ENCODE results near the gene LAMP1. TPM values are rescaled to one million over a fixed set of nuclear protein-coding genes. Genes with fewer than 3 reads are reported as not detected.

The LAMP1 gene
- total RNA-seq, 1 experiment from 2014 or later: 29.7 TPM

DNA sequence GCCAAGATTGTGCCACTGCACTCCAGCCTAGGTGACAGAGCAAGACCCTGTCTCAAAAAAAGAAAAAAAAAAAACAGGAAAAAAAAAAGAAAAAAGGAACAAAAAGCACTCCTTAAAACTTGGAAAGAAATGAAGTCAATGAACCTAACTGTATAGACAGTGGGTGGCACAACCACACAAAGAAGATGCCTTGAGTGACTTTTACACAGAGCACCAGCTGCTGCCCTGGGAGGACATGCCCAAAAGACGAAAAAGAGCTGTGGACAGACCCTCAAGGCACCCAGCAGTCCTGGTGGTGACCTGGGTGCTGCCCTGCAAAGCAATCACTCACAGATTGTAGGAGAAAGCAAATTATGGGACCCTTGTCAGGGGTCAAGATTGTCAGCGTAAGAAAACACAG, 5.9 kb upstream of the LAMP1 start:
- no peak overlapping the region for H2AFZ ChIP-seq (ENCODE audit: low read length)
- no peak overlapping the region for H3K9ac ChIP-seq (ENCODE audit: low read length)
- peaks cover 20% of the 10 kb centered on the region for H3K4me1 ChIP-seq (ENCODE audit: low read length)
- no peaks in the 10 kb centered on the region for H3K27me3 ChIP-seq (ENCODE audit: low read length)
- no peaks in the 10 kb centered on the region for H3K79me2 ChIP-seq (ENCODE audit: low read length)
- no peak overlapping the region for H3K4me3 ChIP-seq (ENCODE audit: low read length)
- H3K36me3 ChIP-seq (ENCODE audit: insufficient read depth, low read length): no peaks in the 10 kb centered on the region
- H3K9me3 ChIP-seq (ENCODE audit: low read length): no peaks in the 10 kb centered on the region
- no peak for DNase-seq
- H3K27ac ChIP-seq (ENCODE audit: low read length): no peak overlapping the region
- no peak overlapping the region for H3K4me2 ChIP-seq (ENCODE audit: low read depth, low read length, poor library complexity, severe bottlenecking)
- H4K20me1 ChIP-seq (ENCODE audit: insufficient read depth, low read depth, low read length): no peaks in the 10 kb centered on the region
- no peaks in the 10 kb centered on the region for H3K9me2 ChIP-seq (replicated peaks; ENCODE audit: insufficient read depth, low read length)

DNA sequence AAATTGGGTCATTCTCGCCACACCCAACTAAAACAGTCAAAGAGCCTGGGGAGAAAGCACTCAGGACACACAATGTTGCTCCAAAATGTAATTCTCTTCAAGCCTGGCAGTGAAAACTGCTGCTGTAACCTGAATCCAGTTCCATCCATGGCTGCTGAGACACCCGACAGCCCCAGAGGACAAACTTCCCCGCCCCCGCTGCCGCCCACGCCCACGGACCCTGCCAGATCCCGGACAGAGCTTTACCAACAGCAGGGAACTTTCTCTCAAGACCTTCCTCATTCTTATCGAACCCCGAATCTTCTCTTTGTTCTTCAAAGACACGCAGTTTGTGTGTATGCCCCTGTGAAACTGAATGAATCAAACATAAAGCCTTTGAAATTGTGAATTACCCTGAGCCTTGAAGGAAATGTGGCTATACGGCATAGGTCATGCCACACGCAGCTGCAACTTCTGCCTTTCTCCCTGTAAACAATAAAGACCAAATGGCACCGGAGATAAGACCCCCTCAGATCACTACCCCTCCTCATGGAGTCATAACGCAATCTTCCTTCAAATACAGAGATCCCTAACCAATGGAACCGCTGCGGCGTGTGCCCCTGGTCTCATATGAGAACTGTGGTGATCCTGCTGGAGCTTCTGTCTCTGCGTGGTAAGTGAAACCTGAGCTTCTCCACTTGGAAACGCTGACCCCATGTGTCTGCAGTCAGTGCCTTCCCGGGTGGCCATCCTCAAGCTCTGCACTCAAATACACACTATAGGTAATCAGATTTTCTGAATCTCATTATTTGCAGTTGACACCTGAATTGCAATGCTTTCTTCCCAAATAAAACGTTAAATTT, 4.8 kb upstream of the LAMP1 start:
- H3K9me3 ChIP-seq (ENCODE audit: low read length): no peaks in the 10 kb centered on the region
- H3K27me3 ChIP-seq (ENCODE audit: low read length): no peaks in the 10 kb centered on the region
- H3K36me3 ChIP-seq (ENCODE audit: insufficient read depth, low read length): no peaks in the 10 kb centered on the region
- H3K27ac ChIP-seq (ENCODE audit: low read length): no peak overlapping the region
- H3K4me1 ChIP-seq (ENCODE audit: low read length): peaks cover 27% of the 10 kb centered on the region
- peak overlapping the region; percentile 47 for H3K4me2 ChIP-seq (ENCODE audit: low read depth, low read length, poor library complexity, severe bottlenecking)
- no peak for DNase-seq
- H3K4me3 ChIP-seq (ENCODE audit: low read length): no peak overlapping the region
- peak overlapping the region; percentile 91; the same call in 1 of the 2 replicates for H2AFZ ChIP-seq (ENCODE audit: low read length)
- H3K9ac ChIP-seq (ENCODE audit: low read length): peak overlapping the region; percentile 47
- no peaks in the 10 kb centered on the region for H4K20me1 ChIP-seq (ENCODE audit: insufficient read depth, low read depth, low read length)
- no peaks in the 10 kb centered on the region for H3K79me2 ChIP-seq (ENCODE audit: low read length)
- no peaks in the 10 kb centered on the region for H3K9me2 ChIP-seq (replicated peaks; ENCODE audit: insufficient read depth, low read length)

DNA sequence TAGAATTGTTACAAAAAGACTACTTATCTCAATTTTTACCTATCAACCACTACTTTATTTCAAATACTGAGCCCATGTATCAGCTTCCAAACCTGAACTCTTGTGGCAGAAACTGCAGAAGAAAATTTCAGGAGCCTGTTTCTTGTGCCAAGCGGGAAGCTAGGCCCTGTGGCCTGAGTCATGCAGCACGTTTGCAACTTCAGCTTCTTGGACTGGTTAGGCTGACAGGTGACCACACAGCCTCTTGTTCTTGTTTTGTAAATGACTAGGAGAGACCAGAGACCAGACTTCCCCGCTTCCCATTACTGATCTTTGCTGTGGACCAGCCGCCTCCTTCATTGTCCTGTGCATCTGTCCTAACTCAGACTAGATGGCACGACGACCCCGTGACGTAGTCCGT, 3.4 kb upstream of the LAMP1 start:
- H3K9me2 ChIP-seq (replicated peaks; ENCODE audit: insufficient read depth, low read length): no peaks in the 10 kb centered on the region
- H3K9me3 ChIP-seq (ENCODE audit: low read length): no peaks in the 10 kb centered on the region
- no peak overlapping the region for H3K4me2 ChIP-seq (ENCODE audit: low read depth, low read length, poor library complexity, severe bottlenecking)
- peaks cover 13% of the 10 kb centered on the region for H3K79me2 ChIP-seq (ENCODE audit: low read length)
- H3K27me3 ChIP-seq (ENCODE audit: low read length): no peaks in the 10 kb centered on the region
- peaks cover 36% of the 10 kb centered on the region for H3K4me1 ChIP-seq (ENCODE audit: low read length)
- H3K9ac ChIP-seq (ENCODE audit: low read length): no peak overlapping the region
- H3K27ac ChIP-seq (ENCODE audit: low read length): no peak overlapping the region
- no peaks in the 10 kb centered on the region for H3K36me3 ChIP-seq (ENCODE audit: insufficient read depth, low read length)
- H4K20me1 ChIP-seq (ENCODE audit: insufficient read depth, low read depth, low read length): peaks cover 7% of the 10 kb centered on the region
- no peak for DNase-seq
- no peak overlapping the region for H2AFZ ChIP-seq (ENCODE audit: low read length)
- H3K4me3 ChIP-seq (ENCODE audit: low read length): no peak overlapping the region

DNA sequence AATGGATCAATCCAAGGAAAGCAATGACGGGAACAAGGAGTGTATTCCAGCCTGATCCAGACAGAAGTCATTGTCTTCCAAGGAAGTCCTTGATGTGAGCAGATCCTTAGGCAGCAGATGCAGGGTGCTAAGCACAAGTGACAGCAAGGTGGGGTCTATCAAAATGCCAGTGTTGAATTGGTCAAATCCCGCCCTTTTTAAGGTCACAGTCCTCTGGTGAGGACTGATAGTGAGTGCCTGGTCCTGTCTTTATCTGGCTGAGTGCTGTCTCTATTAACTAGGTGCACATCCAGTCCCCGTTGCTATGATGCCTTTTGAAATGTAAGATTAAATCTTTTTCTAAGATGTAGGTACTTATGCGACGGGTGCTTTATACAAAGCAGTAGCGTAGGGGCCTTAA, 1.3 kb upstream of the LAMP1 start:
- Histone ChIP-seq H3K4me3 (ENCODE audit: low read length) (no peak overlapping the region), H3K79me2 (ENCODE audit: low read length) (peaks cover 34% of the 10 kb centered on the region), H3K4me1 (ENCODE audit: low read length) (peaks cover 44% of the 10 kb centered on the region), H3K9ac (ENCODE audit: low read length) (no peak overlapping the region), H2AFZ (ENCODE audit: low read length) (no peak overlapping the region), H3K4me2 (ENCODE audit: low read depth, low read length, poor library complexity, severe bottlenecking) (peak overlapping the region; percentile 97), H4K20me1 (ENCODE audit: insufficient read depth, low read depth, low read length) (peaks cover 21% of the 10 kb centered on the region), H3K27ac (ENCODE audit: low read length) (no peak overlapping the region), H3K36me3 (ENCODE audit: insufficient read depth, low read length) (no peaks in the 10 kb centered on the region), H3K27me3 (ENCODE audit: low read length) (no peaks in the 10 kb centered on the region), H3K9me2 (replicated peaks; ENCODE audit: insufficient read depth, low read length) (no peaks in the 10 kb centered on the region), H3K9me3 (ENCODE audit: low read length) (no peaks in the 10 kb centered on the region)
- DNase-seq: no peak

DNA sequence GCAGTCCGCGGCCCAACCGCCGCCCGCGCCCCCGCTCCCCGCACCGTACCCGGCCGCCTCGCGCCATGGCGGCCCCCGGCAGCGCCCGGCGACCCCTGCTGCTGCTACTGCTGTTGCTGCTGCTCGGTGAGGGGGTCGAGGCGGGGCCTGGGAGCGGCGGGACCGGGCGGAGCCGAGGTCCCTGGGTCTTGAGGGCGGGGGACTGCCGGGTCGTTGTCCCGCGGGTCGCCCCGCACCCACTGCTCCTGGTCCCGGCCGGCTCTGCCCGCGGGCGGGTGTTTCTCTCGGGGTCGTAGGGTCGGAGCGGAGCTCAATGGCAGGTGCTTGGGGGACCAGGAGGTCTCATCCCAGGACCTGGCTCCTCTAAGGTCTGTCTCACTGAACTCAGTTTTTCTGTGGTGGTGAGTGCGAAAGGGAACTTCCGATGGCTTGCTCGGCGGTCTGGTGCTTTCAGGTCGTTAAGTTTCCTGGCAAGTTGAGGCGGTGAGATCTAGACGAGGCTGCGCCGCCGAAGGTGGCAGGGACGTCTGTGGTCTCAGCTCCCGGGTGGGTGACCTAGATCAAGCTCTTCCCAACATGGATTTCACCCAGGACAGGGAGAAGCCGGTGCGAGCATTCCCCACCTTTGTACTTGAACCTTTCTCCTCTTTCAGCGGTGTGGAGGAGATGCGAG, 467 bp downstream of the LAMP1 start:
- no peaks in the 10 kb centered on the region for H3K9me3 ChIP-seq (ENCODE audit: low read length)
- DNase-seq: peak; percentile 74
- peaks cover 47% of the 10 kb centered on the region for H3K79me2 ChIP-seq (ENCODE audit: low read length)
- 0 out of 2 replicates have a peak overlapping the region, but pooled peaks have one; percentile 62 for H2AFZ ChIP-seq (ENCODE audit: low read length)
- no peaks in the 10 kb centered on the region for H3K9me2 ChIP-seq (replicated peaks; ENCODE audit: insufficient read depth, low read length)
- H3K9ac ChIP-seq (ENCODE audit: low read length): peak overlapping the region; percentile 93
- peak overlapping the region; percentile 98 for H3K4me2 ChIP-seq (ENCODE audit: low read depth, low read length, poor library complexity, severe bottlenecking)
- peak overlapping the region; percentile 92 for H3K4me3 ChIP-seq (ENCODE audit: low read length)
- peaks cover 26% of the 10 kb centered on the region for H4K20me1 ChIP-seq (ENCODE audit: insufficient read depth, low read depth, low read length)
- H3K27me3 ChIP-seq (ENCODE audit: low read length): no peaks in the 10 kb centered on the region
- peaks cover 37% of the 10 kb centered on the region for H3K4me1 ChIP-seq (ENCODE audit: low read length)
- no peak overlapping the region for H3K27ac ChIP-seq (ENCODE audit: low read length)
- no peaks in the 10 kb centered on the region for H3K36me3 ChIP-seq (ENCODE audit: insufficient read depth, low read length)

DNA sequence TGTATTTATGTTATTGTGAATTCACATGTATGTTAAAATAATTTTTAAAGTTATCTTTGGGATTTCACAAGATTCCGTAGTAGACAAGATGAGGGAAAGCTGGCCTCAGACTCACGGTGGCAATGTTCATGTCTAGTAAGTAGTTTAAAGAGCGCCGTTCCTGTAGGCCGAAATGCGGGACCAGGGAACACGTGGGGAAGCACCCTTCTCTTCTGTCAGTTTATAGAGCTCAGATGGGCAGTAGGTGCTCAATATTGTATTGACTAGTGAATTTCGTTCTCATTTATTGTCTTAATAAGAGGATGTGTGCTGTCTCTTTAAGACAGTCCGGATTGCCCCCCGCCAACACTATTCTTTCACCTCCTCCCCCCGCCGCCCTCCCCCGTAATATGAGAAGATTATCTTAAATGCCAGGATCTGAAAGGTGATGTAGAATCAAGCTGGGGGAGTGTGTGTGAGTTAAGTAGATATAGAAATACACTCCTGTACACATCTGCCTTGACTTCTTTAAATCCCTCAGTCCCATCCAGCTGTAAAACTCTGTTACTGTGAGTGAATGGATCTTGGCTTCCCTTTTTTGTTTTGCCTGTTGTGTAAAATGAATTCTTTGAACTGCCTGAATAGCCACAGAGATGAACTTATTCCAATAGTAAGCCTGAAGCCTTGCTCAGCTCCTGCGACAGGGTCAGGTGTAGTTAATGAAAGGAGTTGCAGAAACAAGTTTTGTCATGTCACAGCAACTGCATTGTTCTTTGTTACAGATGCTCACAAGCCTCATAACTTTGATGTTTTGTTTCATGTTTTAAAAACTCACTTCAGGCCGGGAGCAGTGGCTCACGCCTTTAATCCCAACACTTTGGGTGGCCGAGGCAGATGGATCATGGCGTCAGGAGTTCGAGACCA, 1.3 kb downstream of the LAMP1 start:
- no peaks in the 10 kb centered on the region for H3K36me3 ChIP-seq (ENCODE audit: insufficient read depth, low read length)
- no peak overlapping the region for H3K27ac ChIP-seq (ENCODE audit: low read length)
- H3K79me2 ChIP-seq (ENCODE audit: low read length): peaks cover 55% of the 10 kb centered on the region
- no peak overlapping the region for H2AFZ ChIP-seq (ENCODE audit: low read length)
- H3K9me2 ChIP-seq (replicated peaks; ENCODE audit: insufficient read depth, low read length): no peaks in the 10 kb centered on the region
- H3K4me2 ChIP-seq (ENCODE audit: low read depth, low read length, poor library complexity, severe bottlenecking): peak overlapping the region; percentile 98
- H3K4me3 ChIP-seq (ENCODE audit: low read length): peak overlapping the region; percentile 92
- no peaks in the 10 kb centered on the region for H3K9me3 ChIP-seq (ENCODE audit: low read length)
- peak overlapping the region; percentile 93 for H3K9ac ChIP-seq (ENCODE audit: low read length)
- no peaks in the 10 kb centered on the region for H3K27me3 ChIP-seq (ENCODE audit: low read length)
- no peak for DNase-seq
- peaks cover 35% of the 10 kb centered on the region for H3K4me1 ChIP-seq (ENCODE audit: low read length)
- H4K20me1 ChIP-seq (ENCODE audit: insufficient read depth, low read depth, low read length): peaks cover 34% of the 10 kb centered on the region

DNA sequence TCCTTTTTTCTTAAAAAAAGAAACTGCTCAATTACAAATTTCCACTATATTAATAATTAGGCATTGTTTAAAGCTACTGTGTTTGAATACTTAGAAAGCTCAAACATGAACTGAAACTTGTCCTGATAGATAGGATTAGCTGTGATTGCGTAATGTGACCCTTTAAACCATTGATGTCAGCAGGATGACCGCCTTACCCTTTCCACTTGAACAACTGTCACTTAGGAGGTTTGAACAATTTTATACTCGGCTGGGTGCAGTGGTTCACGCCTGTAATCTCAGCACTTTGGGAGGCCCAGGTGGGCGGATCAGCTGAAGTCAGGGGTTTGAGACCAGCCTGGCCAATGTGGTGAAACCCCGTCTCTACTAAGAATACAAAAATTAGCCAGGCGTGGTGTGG, 2.9 kb downstream of the LAMP1 start:
- H3K27ac ChIP-seq (ENCODE audit: low read length): no peak overlapping the region
- no peak overlapping the region for H3K9ac ChIP-seq (ENCODE audit: low read length)
- no peak overlapping the region for H2AFZ ChIP-seq (ENCODE audit: low read length)
- peak overlapping the region; percentile 5 for H3K4me2 ChIP-seq (ENCODE audit: low read depth, low read length, poor library complexity, severe bottlenecking)
- H3K4me3 ChIP-seq (ENCODE audit: low read length): no peak overlapping the region
- peaks cover 43% of the 10 kb centered on the region for H4K20me1 ChIP-seq (ENCODE audit: insufficient read depth, low read depth, low read length)
- peaks cover 35% of the 10 kb centered on the region for H3K4me1 ChIP-seq (ENCODE audit: low read length)
- H3K27me3 ChIP-seq (ENCODE audit: low read length): no peaks in the 10 kb centered on the region
- no peaks in the 10 kb centered on the region for H3K36me3 ChIP-seq (ENCODE audit: insufficient read depth, low read length)
- no peaks in the 10 kb centered on the region for H3K9me3 ChIP-seq (ENCODE audit: low read length)
- H3K9me2 ChIP-seq (replicated peaks; ENCODE audit: insufficient read depth, low read length): no peaks in the 10 kb centered on the region
- H3K79me2 ChIP-seq (ENCODE audit: low read length): peaks cover 71% of the 10 kb centered on the region
- DNase-seq: peak; percentile 91

DNA sequence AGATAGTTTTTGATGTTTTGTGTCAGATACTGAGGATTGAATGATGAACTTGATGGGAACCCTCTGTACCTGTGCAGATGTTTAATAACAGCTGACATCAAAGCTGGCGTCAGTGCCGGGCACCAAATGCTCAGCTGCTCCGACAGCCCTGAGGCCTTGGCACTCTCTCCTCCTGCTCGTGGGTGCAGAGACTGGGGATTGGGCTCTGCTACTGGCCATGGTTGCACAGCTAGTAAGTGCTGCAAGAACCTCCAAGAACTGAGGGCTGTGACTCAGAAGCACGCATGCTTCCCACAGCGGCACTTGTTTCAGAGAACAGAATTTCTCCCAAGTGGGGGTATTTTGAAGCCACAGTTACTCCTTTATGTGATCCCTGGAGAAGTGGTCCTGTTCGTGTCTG, 5.9 kb downstream of the LAMP1 start:
- Histone ChIP-seq H3K36me3 (ENCODE audit: insufficient read depth, low read length) (no peaks in the 10 kb centered on the region), H3K27ac (ENCODE audit: low read length) (no peak overlapping the region), H3K4me3 (ENCODE audit: low read length) (no peak overlapping the region), H3K4me2 (ENCODE audit: low read depth, low read length, poor library complexity, severe bottlenecking) (no peak overlapping the region), H3K79me2 (ENCODE audit: low read length) (peaks cover 84% of the 10 kb centered on the region), H3K9ac (ENCODE audit: low read length) (no peak overlapping the region), H2AFZ (ENCODE audit: low read length) (no peak overlapping the region), H4K20me1 (ENCODE audit: insufficient read depth, low read depth, low read length) (peaks cover 49% of the 10 kb centered on the region), H3K9me3 (ENCODE audit: low read length) (no peaks in the 10 kb centered on the region), H3K4me1 (ENCODE audit: low read length) (peaks cover 22% of the 10 kb centered on the region), H3K27me3 (ENCODE audit: low read length) (no peaks in the 10 kb centered on the region), H3K9me2 (replicated peaks; ENCODE audit: insufficient read depth, low read length) (no peaks in the 10 kb centered on the region)
- DNase-seq: no peak
